ENCODE measurements around the gene ATP4B. TPM values are rescaled to one million over a fixed set of nuclear protein-coding genes. Genes with fewer than 3 reads are reported as not detected.

Gene ATP4B
- total RNA-seq, 1 experiment from 2014 or later, result not detected

DNA sequence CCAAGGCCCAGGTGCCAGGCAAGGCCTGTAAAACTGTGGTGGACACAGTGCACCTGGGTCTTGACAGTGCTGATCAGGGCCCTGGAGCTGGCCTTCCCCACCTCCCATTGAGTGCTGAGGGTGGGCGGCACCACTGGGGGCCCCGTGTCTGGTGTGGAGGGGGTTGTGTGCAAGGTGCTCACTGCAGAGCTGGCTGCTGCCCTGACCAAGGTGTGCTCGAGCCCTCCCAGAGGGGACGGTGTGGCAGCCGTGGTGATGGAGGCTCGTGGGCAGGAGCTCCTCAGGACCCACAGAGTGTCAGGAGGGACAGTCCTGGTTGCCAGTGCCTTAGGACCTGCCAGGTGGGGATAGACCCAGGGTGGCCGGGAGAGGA, 23.0 kb downstream of the ATP4B start:
- BruUV-seq (replicated peaks), result no TSS peak
- Histone ChIP-seq H3K36me3 (ENCODE audit: insufficient read depth, low read length, poor library complexity, severe bottlenecking) (peaks cover 82% of the 10 kb centered on the region), H3K27ac (ENCODE audit: low read depth, low read length, poor library complexity, severe bottlenecking) (no peak overlapping the region), H3K4me3 (ENCODE audit: low read depth, low read length, poor library complexity, severe bottlenecking) (no peak overlapping the region), H3K27me3 (replicated peaks; ENCODE audit: insufficient read depth, low read depth, low read length, poor library complexity) (no peaks in the 10 kb centered on the region), H3K9me3 (ENCODE audit: low read depth, low read length, poor library complexity, severe bottlenecking) (no peaks in the 10 kb centered on the region), H3K4me1 (ENCODE audit: insufficient read depth, low read length, poor library complexity, severe bottlenecking) (no peaks in the 10 kb centered on the region)
- DNase-seq (ENCODE audit: low spot score), result no peak
- CTCF ChIA-PET, result no interaction called here
- POLR2A ChIA-PET (ENCODE audit: low non-redundant PET), result no interaction called here
- TF ChIP-seq, protein P1, sequence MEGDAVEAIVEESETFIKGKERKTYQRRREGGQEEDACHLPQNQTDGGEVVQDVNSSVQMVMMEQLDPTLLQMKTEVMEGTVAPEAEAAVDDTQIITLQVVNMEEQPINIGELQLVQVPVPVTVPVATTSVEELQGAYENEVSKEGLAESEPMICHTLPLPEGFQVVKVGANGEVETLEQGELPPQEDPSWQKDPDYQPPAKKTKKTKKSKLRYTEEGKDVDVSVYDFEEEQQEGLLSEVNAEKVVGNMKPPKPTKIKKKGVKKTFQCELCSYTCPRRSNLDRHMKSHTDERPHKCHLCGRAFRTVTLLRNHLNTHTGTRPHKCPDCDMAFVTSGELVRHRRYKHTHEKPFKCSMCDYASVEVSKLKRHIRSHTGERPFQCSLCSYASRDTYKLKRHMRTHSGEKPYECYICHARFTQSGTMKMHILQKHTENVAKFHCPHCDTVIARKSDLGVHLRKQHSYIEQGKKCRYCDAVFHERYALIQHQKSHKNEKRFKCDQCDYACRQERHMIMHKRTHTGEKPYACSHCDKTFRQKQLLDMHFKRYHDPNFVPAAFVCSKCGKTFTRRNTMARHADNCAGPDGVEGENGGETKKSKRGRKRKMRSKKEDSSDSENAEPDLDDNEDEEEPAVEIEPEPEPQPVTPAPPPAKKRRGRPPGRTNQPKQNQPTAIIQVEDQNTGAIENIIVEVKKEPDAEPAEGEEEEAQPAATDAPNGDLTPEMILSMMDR (conservative IDR thresholded peaks at IDR 0.05; ENCODE audit: low read depth, low read length), result no peak
- TF ChIP-seq EZH2 (IDR thresholded peaks at IDR 0.05; ENCODE audit: borderline replicate concordance, low read depth, low read length, poor library complexity, severe bottlenecking), result no peak
- intact Hi-C loops (cut with micrococcal nuclease; ENCODE audit: unreplicated experiment), result no loop called here

DNA sequence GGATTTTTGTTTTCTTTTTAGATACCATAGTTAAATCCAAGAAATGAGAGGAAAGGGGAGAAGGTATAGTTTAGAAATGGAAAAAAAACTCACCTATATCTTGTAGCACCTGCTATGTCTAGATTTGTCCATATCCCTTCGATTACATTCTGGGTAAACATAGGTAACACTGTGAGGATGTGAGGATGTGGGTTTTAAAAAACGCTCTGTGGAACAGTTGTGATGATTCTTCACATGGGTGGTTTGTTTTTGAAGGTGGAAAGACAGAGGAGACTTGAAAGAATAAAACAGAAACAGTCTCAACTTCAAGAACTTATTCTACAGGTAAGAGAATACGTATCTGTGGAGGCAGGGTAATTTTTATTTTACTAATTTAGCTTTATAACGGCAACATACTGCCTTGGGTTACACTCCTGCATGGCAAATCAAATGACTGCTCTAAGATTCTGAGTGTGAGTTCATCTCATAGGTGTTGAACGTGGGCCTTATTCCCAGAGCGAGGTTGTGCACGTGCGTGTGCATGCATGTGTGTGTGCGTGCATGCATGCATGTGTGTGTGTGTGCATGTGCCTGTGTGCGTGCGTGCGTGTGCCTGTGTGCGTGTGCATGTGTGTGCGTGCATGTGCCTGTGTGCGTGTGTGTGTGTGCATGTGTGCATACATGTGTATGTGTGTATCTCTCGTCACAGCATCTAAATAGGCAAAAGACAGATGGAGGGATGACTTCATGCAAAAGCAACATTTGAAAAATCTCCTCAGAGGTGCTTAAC, 23.5 kb downstream of the ATP4B start:
- DNase-seq (ENCODE audit: low spot score), result no peak
- no peak overlapping the region for H3K27ac ChIP-seq (ENCODE audit: low read depth, low read length, poor library complexity, severe bottlenecking)
- no TSS peak for BruUV-seq (replicated peaks)
- POLR2A ChIA-PET (ENCODE audit: low non-redundant PET), result no interaction called here
- intact Hi-C loops (cut with micrococcal nuclease; ENCODE audit: unreplicated experiment), result no loop called here
- H3K4me1 ChIP-seq (ENCODE audit: insufficient read depth, low read length, poor library complexity, severe bottlenecking), result no peaks in the 10 kb centered on the region
- TF ChIP-seq, protein P1 (conservative IDR thresholded peaks at IDR 0.05; ENCODE audit: low read depth, low read length), result no peak
- TF ChIP-seq EZH2 (IDR thresholded peaks at IDR 0.05; ENCODE audit: borderline replicate concordance, low read depth, low read length, poor library complexity, severe bottlenecking), result no peak
- CTCF ChIA-PET, result no interaction called here
- H3K9me3 ChIP-seq (ENCODE audit: low read depth, low read length, poor library complexity, severe bottlenecking), result no peaks in the 10 kb centered on the region
- no peak overlapping the region for H3K4me3 ChIP-seq (ENCODE audit: low read depth, low read length, poor library complexity, severe bottlenecking)
- H3K36me3 ChIP-seq (ENCODE audit: insufficient read depth, low read length, poor library complexity, severe bottlenecking), result peaks cover 79% of the 10 kb centered on the region
- H3K27me3 ChIP-seq (replicated peaks; ENCODE audit: insufficient read depth, low read depth, low read length, poor library complexity), result no peaks in the 10 kb centered on the region

GRCh38 chr13:113633485-113633873, 24.5 kb downstream of the ATP4B start:
- no TSS peak for BruUV-seq (replicated peaks)
- no peaks in the 10 kb centered on the region for H3K4me1 ChIP-seq (ENCODE audit: insufficient read depth, low read length, poor library complexity, severe bottlenecking)
- TF ChIP-seq, protein P1 (conservative IDR thresholded peaks at IDR 0.05; ENCODE audit: low read depth, low read length), result no peak
- no peak for TF ChIP-seq EZH2 (IDR thresholded peaks at IDR 0.05; ENCODE audit: borderline replicate concordance, low read depth, low read length, poor library complexity, severe bottlenecking)
- no peaks in the 10 kb centered on the region for H3K9me3 ChIP-seq (ENCODE audit: low read depth, low read length, poor library complexity, severe bottlenecking)
- intact Hi-C loops (cut with micrococcal nuclease; ENCODE audit: unreplicated experiment), result no loop called here
- no peaks in the 10 kb centered on the region for H3K27me3 ChIP-seq (replicated peaks; ENCODE audit: insufficient read depth, low read depth, low read length, poor library complexity)
- H3K27ac ChIP-seq (ENCODE audit: low read depth, low read length, poor library complexity, severe bottlenecking), result no peak overlapping the region
- CTCF ChIA-PET, result no interaction called here
- peaks cover 70% of the 10 kb centered on the region for H3K36me3 ChIP-seq (ENCODE audit: insufficient read depth, low read length, poor library complexity, severe bottlenecking)
- no peak overlapping the region for H3K4me3 ChIP-seq (ENCODE audit: low read depth, low read length, poor library complexity, severe bottlenecking)
- POLR2A ChIA-PET (ENCODE audit: low non-redundant PET), result no interaction called here
- no peak for DNase-seq (ENCODE audit: low spot score)

Measured in A673 (cell line).